Activated CD8-positive, alpha-beta memory T cell treated with anti-CD3 and anti-CD28 coated beads, Interleukin-2, amount 10 ng/mL, durations not matched to agents 7 days and 5 days (primary cell): ENCODE results near the gene HAND1. TPM values are rescaled to one million over a fixed set of nuclear protein-coding genes. Genes with fewer than 3 reads are reported as not detected.
"Not testable (repeated sequence)": the region's sequence is repeated elsewhere in the genome, so short reads cannot be mapped to it uniquely, and the experiment has no call there.

ENCODE experiments used
- ATAC-seq: fragments of 150-1000 bp; cut with Tn5 transposase; one replicate; pipeline ENCODE4 v1.10.0; 2021; ENCODE audit warnings: moderate library complexity
- CTCF ChIA-PET: fragments of 350-600 bp; sonication (Branson Sonifier 250); formaldehyde crosslinking; loops from one replicate; lab custom pipeline; 2021; ENCODE audit warnings: antibody characterized with exemption; lab: Charles Lee
- DNase-seq: peaks from one replicate; pipeline ENCODE4 v3.0.0-alpha.2; 2020
- H3K27ac Mint-ChIP-seq: one replicate; pipeline ENCODE4 v1.8.0; 2021; ENCODE audit warnings: mild to moderate bottlenecking, mixed read lengths
- H3K27me3 Mint-ChIP-seq: one replicate; pipeline ENCODE4 v1.8.0; 2021; ENCODE audit warnings: mixed read lengths
- H3K36me3 Mint-ChIP-seq: one replicate; pipeline ENCODE4 v1.8.0; 2021; ENCODE audit warnings: mild to moderate bottlenecking, mixed read lengths
- H3K4me1 Mint-ChIP-seq: one replicate; pipeline ENCODE4 v1.8.0; 2021; ENCODE audit warnings: mixed read lengths
- H3K4me3 Mint-ChIP-seq: one replicate; pipeline ENCODE4 v1.8.0; 2021; ENCODE audit warnings: mild to moderate bottlenecking, moderate library complexity, mixed read lengths
- H3K9me3 Mint-ChIP-seq: one replicate; pipeline ENCODE4 v1.8.0; 2022; ENCODE audit warnings: low read depth, mixed read lengths
- total RNA-seq, 2 experiments: library from RNA; stranded (reverse); gene quantifications; one replicate each; pipeline ENCODE4 v1.2.3, GENCODE V29; 2021

HAND1 gene
- total RNA-seq, 2 experiments from 2014 or later: not detected

DNA sequence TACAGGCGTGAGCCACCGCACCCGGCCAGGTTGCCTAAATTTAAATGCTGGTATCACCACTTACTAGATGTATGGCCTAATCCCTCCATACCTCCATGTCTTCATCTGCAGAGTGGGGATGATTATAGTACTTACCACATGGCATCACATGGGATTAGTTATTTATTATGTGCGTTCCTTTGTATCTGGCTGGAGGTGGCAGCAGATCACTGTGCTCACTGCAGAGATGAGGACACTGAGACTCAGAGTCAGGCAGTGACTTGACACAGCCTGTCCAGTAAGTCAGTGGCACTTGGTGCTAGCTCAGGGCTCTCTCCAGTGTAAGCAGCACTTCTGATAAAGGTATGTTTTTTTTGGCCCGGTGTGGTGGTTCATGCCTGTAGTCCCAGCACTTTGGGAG lies 38.4 kb upstream of the HAND1 start:
- no peak overlapping the region for H3K27ac Mint-ChIP-seq
- no peak overlapping the region for H3K4me3 Mint-ChIP-seq
- H3K9me3 Mint-ChIP-seq: no peaks in the 10 kb centered on the region
- CTCF ChIA-PET: no interaction called here
- no peak for ATAC-seq
- peaks cover 18% of the 10 kb centered on the region for H3K4me1 Mint-ChIP-seq
- no peaks in the 10 kb centered on the region for H3K36me3 Mint-ChIP-seq
- no peak for DNase-seq
- peaks cover 53% of the 10 kb centered on the region for H3K27me3 Mint-ChIP-seq

DNA sequence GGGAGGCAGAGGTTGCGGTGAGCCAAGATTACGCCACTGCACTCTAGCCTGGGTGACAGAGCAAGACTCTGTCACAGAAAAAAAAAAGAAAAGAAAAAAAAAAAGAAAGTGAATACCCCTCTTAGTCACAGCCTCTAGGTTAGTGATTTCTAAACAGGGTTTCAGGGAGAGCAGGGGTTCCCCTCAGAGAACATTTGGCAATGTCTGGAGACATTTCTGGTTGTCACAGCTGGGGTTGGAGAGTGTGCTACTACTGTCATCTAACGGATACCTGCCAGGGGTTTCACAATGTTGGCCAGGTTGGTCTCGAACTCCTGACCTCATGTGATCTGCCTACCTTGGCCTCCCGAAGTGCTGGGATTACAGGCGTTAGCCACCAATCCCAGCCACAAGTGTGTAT lies 37.5 kb upstream of the HAND1 start:
- Mint-ChIP-seq H3K4me1 (peaks cover 18% of the 10 kb centered on the region), H3K27me3 (peaks cover 51% of the 10 kb centered on the region)
- H3K9me3 Mint-ChIP-seq, ATAC-seq, CTCF ChIA-PET, H3K36me3 Mint-ChIP-seq, H3K27ac Mint-ChIP-seq, DNase-seq, H3K4me3 Mint-ChIP-seq: not testable (repeated sequence)

DNA sequence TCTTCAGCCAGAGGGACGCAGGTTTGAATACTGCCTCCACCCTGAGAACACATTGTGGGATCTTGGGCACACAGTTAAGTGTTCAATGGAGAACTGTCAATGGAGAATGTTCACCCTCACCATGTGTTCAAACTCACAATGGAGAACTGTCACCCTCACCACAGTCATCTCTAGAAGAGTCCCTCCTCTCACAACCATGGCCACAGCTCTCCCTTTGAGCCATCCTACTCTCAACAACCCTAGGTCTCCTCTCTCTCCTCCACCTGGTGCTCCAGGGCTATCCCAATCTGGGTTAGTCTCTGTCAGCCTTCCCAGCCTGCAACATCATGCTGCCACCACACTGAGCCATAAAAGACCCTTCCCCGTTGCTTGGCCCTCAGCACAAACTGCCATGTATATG lies 36.3 kb upstream of the HAND1 start:
- no peak overlapping the region for H3K27ac Mint-ChIP-seq
- no peak overlapping the region for H3K4me3 Mint-ChIP-seq
- CTCF ChIA-PET: no interaction called here
- no peaks in the 10 kb centered on the region for H3K36me3 Mint-ChIP-seq
- H3K9me3 Mint-ChIP-seq: no peaks in the 10 kb centered on the region
- no peak for ATAC-seq
- H3K27me3 Mint-ChIP-seq: peaks cover 52% of the 10 kb centered on the region
- H3K4me1 Mint-ChIP-seq: peaks cover 18% of the 10 kb centered on the region
- no peak for DNase-seq

DNA sequence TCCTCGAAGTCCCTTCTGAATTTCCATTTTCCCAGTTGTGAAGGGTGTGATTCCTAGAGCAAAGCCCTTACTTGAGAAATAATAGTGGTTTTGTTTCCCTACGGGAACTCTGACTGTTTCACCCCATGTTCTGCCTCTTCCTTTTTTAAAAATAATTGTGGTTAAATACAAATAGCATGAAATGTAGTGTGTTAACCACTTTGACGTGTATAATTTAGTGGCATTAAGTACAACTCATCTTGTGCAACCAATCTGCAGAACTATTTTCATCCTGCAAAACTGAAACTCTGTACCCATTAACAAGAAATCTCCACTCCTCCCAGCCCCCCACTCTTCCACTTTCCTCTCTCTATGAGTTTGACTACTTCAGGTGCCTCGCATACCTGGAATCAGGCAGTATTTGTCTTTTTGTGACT lies 35.6 kb upstream of the HAND1 start:
- no peak overlapping the region for H3K4me3 Mint-ChIP-seq

DNA sequence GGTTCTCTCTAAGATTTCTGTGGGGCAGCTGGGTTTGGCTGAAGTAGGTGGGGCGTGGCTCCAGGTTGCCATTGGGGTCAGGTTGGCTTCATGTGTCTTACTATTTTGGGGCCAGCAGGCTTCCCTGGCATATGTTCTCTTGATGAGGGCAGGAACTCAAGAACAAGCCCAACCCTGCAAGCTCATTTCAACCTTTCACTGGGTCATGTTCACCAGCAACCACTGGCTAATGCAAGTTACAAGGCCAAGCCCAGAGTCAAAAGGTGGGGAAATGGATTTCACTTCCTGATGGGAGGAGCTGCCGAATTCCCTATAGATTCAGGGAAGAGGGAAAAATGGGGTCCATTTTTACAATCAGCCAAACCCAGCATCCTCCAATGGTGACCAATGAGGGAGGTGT lies 34.0 kb upstream of the HAND1 start:
- ATAC-seq (no peak), DNase-seq (no peak)
- Mint-ChIP-seq H3K4me1 (peaks cover 26% of the 10 kb centered on the region), H3K9me3 (no peaks in the 10 kb centered on the region), H3K27ac (no peak overlapping the region), H3K36me3 (no peaks in the 10 kb centered on the region), H3K27me3 (peaks cover 46% of the 10 kb centered on the region), H3K4me3 (no peak overlapping the region)
- CTCF ChIA-PET: interaction anchor here (3.7 kb wide), 1 partner anchor 9 kb away, joined by 18 read pairs; no protein-coding TSS in a partner anchor

More for the DNA sequence above, 35.6 kb upstream of the HAND1 start:
- ATAC-seq (peak; percentile 62), DNase-seq (no peak)
- no peaks in the 10 kb centered on the region for H3K9me3 Mint-ChIP-seq
- peaks cover 51% of the 10 kb centered on the region for H3K27me3 Mint-ChIP-seq
- H3K4me1 Mint-ChIP-seq: peaks cover 18% of the 10 kb centered on the region
- CTCF ChIA-PET: no interaction called here
- H3K27ac Mint-ChIP-seq: no peak overlapping the region
- no peaks in the 10 kb centered on the region for H3K36me3 Mint-ChIP-seq

DNA sequence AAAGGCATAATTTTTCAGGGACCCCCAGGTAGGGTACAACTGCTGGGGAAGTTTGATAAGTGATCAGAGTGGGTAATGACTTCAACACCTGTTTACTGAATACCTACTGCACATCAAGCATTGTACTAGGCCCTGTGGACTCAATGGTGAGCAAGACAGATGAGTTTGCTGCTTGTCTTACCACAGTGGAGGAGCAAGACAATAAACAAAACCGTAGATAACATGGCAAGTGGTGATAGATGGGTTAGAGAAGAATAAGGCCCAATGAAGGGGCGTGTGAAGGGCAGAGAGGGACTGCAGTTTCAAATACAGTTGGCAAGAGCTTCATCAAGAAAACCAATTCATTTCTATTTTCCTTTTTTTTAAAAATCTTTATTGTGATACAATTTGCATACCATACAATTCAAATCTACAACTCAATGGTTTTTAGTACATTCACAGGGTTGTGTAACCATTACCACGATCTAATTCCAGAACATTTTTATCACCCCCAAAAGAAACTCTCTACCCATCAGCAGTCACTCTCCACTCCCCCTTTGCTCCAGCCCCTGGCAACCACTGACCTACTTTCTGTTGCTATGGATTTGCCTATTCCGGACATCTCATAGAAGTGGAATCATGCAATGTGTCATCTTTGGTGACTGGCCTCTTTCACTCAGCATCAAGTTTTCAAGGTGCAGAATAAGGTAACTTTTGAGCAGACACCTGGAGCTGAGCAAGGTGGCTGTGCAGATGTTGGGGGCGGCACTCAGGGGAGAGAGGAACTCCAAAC lies 31.9 kb upstream of the HAND1 start:
- CTCF ChIA-PET: interaction anchor here (1.5 to 3.7 kb wide), 2 partner anchors 11 to 101 kb away, joined by 5 to 18 read pairs; no protein-coding TSS in a partner anchor
- Mint-ChIP-seq H3K4me3 (no peak overlapping the region), H3K27ac (no peak overlapping the region), H3K4me1 (peaks cover 25% of the 10 kb centered on the region), H3K36me3 (no peaks in the 10 kb centered on the region), H3K27me3 (peaks cover 51% of the 10 kb centered on the region), H3K9me3 (no peaks in the 10 kb centered on the region)
- DNase-seq: no peak
- ATAC-seq: no peak

DNA sequence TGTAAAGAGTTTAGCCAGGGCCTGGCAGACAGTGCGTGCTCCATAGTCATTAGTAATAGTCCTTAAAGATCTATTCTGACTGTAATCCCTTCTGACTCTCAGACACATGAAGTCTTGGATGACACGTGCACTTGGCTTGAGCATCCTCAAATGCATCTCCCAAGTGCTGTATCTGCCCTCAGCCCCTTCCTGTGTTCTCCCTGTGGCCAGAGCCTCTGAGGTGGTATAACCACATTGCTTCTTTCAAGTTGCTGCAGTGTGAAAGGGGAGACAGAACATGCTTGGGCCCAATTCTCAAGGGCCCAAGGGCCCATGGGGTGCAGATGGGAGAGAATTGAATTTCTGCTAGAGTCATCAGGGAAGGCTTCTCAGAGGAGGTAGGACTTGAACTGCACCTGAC lies 30.1 kb upstream of the HAND1 start:
- Mint-ChIP-seq H3K27ac (no peak overlapping the region), H3K27me3 (peaks cover 40% of the 10 kb centered on the region), H3K4me1 (peaks cover 15% of the 10 kb centered on the region), H3K36me3 (no peaks in the 10 kb centered on the region), H3K9me3 (no peaks in the 10 kb centered on the region), H3K4me3 (no peak overlapping the region)
- CTCF ChIA-PET: interaction anchor here (1.0 kb wide), 1 partner anchor 13 kb away, joined by 4 read pairs; no protein-coding TSS in a partner anchor
- DNase-seq: no peak
- no peak for ATAC-seq

DNA sequence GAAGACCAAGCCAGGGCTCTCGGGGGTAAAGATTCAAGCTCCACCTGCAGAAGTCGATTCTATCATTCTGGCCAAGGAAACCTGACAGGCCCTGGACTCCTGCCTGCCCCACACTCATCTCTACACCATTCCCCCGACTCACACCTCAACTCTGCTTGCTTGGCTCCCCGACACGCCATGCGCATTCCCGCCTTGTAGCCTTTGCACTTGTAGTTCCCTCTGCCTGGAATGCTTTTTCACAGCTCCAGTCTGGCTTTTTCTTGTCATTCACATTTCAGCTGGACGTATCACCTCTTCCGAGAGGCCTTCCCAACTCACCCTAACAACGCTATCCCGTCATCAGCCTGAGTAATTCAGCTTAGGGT lies 28.7 kb upstream of the HAND1 start:
- peaks cover 50% of the 10 kb centered on the region for H3K27me3 Mint-ChIP-seq
- DNase-seq (no peak), ATAC-seq (no peak)
- no peaks in the 10 kb centered on the region for H3K9me3 Mint-ChIP-seq
- no peak overlapping the region for H3K27ac Mint-ChIP-seq
- peaks cover 18% of the 10 kb centered on the region for H3K4me1 Mint-ChIP-seq
- H3K36me3 Mint-ChIP-seq: no peaks in the 10 kb centered on the region
- CTCF ChIA-PET: interaction anchor here (0.6 kb wide), 1 partner anchor 52 kb away, joined by 3 read pairs; no protein-coding TSS in a partner anchor
- no peak overlapping the region for H3K4me3 Mint-ChIP-seq

DNA sequence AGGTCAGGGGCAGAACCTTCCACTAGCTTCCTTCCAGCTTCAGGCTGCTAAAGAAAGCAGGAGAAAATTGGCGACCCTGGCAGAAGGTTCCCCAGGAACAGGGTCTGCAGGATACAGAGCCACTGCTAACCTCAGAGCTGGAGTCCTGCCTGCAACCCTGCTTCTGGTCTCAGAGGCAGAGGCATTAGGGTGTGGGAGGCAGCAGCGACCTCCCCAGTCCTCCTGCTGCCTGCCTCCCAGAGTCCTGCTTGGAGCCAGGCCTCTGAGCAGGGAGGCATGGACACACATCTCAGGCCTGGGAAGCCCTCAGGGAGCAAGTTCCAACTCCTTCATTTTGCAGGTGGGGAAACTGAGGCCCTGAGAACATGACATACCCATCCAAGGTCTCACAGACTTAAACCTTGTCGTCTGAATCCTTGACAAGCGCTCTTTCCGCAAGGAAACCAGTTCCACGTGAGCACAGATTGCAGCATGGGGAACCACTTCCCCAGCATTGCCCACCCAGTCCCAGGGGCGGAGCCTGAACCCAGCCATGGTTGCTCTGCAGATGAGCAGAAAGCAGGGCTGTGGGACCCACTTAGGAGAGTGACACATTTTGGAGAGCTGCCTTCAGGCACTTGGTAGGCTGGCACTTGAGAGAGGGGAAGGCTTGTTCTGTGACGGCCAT lies 28.2 kb upstream of the HAND1 start:
- Mint-ChIP-seq H3K27ac (no peak overlapping the region), H3K4me1 (peaks cover 18% of the 10 kb centered on the region), H3K4me3 (no peak overlapping the region), H3K9me3 (no peaks in the 10 kb centered on the region), H3K27me3 (peaks cover 50% of the 10 kb centered on the region), H3K36me3 (no peaks in the 10 kb centered on the region)
- ATAC-seq: no peak
- no peak for DNase-seq
- CTCF ChIA-PET: interaction anchor here (0.6 kb wide), 1 partner anchor 52 kb away, joined by 3 read pairs; no protein-coding TSS in a partner anchor

DNA sequence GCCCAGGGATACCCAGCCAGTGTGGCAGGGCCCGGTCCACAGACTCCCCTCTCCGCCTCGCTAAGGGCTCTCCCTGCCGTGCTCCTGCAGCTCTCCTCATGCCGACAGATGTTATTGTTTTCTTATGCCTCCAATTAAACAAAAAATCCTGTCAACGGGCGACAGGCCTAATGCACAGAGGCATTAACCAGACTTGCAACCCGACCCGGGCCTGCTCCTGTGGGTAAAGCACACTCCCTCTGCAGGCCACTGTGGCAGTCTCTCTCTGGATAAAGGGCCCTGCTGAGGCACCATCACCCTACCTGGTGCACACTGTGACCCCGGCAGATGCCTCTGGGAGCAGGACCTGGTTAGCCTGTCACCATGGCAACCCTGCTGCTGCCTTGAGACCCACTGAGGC lies 27.5 kb upstream of the HAND1 start:
- Mint-ChIP-seq H3K27ac (no peak overlapping the region), H3K36me3 (no peaks in the 10 kb centered on the region), H3K4me1 (peaks cover 20% of the 10 kb centered on the region), H3K4me3 (no peak overlapping the region), H3K27me3 (peaks cover 48% of the 10 kb centered on the region), H3K9me3 (no peaks in the 10 kb centered on the region)
- CTCF ChIA-PET: no interaction called here
- ATAC-seq (no peak), DNase-seq (no peak)

DNA sequence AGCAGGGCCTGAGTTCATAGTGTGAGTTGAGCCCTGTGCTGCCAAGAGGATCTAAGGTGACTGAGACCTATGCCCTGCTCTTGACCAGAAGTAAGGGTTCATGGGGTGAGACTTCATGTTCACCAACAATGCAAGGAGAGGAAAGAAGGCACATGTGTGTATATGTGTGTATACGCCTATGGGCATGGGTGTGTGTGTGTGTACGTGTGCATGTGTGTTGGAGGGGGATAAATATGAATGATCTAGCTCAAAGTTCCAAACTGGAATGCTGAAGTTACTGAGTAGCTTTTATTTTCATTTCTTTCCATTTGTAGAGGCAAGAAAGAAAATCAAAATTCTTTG lies 25.6 kb upstream of the HAND1 start:
- CTCF ChIA-PET: no interaction called here
- H3K27me3 Mint-ChIP-seq: peaks cover 34% of the 10 kb centered on the region
- H3K4me3 Mint-ChIP-seq: no peak overlapping the region

DNA sequence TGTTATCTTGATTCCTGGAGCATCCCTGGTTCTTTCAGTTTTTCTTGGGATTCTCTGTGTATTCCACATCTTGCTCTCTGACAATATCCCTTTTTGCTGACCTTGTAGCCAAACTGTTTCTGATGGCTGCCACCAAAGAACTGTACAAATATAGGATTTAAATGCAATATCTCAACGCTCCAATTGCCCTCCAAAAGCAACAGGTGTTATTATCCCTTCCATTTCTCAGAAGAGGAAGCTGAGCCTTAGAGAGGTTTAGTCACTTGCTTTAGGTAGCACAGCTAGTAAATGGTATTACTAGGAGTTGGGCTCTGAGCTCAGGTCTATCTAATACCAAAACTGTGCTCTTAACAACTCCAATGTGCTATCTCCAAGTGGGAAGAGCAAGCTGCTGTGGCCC lies 24.2 kb upstream of the HAND1 start:
- CTCF ChIA-PET: interaction anchor here (1.8 kb wide), 1 partner anchor 19 kb away, joined by 6 read pairs; no protein-coding TSS in a partner anchor
- no peak for ATAC-seq
- H3K4me3 Mint-ChIP-seq: no peak overlapping the region
- H3K4me1 Mint-ChIP-seq: peaks cover 12% of the 10 kb centered on the region
- no peak overlapping the region for H3K27ac Mint-ChIP-seq
- no peaks in the 10 kb centered on the region for H3K9me3 Mint-ChIP-seq
- H3K27me3 Mint-ChIP-seq: peaks cover 38% of the 10 kb centered on the region
- H3K36me3 Mint-ChIP-seq: no peaks in the 10 kb centered on the region
- DNase-seq: no peak

More for the DNA sequence above, 25.6 kb upstream of the HAND1 start:
- Mint-ChIP-seq H3K36me3 (no peaks in the 10 kb centered on the region), H3K9me3 (no peaks in the 10 kb centered on the region), H3K4me1 (peaks cover 20% of the 10 kb centered on the region), H3K27ac (no peak overlapping the region)
- DNase-seq (no peak), ATAC-seq (no peak)

DNA sequence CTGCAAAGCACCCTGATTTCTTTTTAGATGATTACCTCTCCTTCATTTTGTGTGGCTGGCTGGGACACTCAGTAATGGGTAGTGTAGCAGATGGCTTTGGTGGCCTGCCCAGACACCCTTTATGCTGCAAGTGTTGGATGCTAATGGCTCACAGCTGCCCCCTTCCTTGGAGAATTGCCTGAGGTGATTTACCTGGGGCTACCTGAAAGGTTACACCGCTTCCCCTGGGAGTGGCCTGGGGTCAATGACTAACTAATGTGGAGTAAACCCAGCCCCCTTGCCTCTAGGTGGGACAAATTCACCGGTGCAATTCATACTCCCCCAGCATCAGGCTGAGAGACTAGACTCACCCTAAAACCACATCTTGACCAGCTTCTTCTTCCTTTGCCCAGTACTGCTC lies 23.5 kb upstream of the HAND1 start:
- Mint-ChIP-seq H3K27ac (no peak overlapping the region), H3K36me3 (no peaks in the 10 kb centered on the region), H3K4me1 (peaks cover 12% of the 10 kb centered on the region), H3K9me3 (no peaks in the 10 kb centered on the region), H3K27me3 (peaks cover 35% of the 10 kb centered on the region), H3K4me3 (no peak overlapping the region)
- CTCF ChIA-PET: interaction anchor here (1.8 kb wide), 1 partner anchor 19 kb away, joined by 6 read pairs; no protein-coding TSS in a partner anchor
- ATAC-seq (no peak), DNase-seq (no peak)

DNA sequence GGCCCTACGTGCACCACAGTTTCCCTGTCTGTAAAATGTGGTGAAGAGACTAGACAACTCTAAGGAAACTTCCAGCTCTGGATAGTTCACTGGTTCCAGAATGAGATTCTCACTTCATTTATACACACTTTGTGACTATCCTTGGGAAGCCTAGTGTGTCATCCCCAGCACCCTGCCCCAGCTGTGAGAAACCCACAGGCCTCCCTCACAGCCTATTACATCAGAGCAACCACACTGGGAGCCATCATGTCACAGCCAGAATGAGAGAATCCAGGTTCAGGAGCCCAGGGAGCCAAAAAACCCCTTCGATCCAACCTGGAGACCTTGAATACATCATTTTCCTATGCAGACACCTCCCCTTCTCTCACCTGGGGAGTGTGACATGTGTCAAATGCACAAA lies 21.0 kb upstream of the HAND1 start:
- Mint-ChIP-seq H3K27me3 (peaks cover 47% of the 10 kb centered on the region), H3K4me3 (no peak overlapping the region), H3K27ac (no peak overlapping the region), H3K36me3 (no peaks in the 10 kb centered on the region), H3K4me1 (peaks cover 12% of the 10 kb centered on the region), H3K9me3 (no peaks in the 10 kb centered on the region)
- ATAC-seq (no peak), DNase-seq (no peak)
- CTCF ChIA-PET: interaction anchor here (1.0 kb wide), 1 partner anchor 22 kb away, joined by 3 read pairs; no protein-coding TSS in a partner anchor
